Embryonic facial prominence (tissue), 1 donor: ENCODE data around the gene PACC1.

ENCODE experiments used
- DNase-seq: peaks from one replicate; pipeline ENCODE4 v3.0.0-alpha.2; 2016; ENCODE audit errors: extremely low spot score

PACC1 gene

GRCh38 chr1:212414328-212415106 is at the start of gene PACC1:
PACC1 (minus strand) TSS chr1:212414886; CDS start chr1:212414757, 129 bp downstream.
- DNase-seq = peak; percentile 75

- DNase-seq = no peak
These were observed 49.0 kb upstream of the PACC1 start for GRCh38 chr1:212463565-212464285.

- no peak for DNase-seq
These were observed 47.4 kb upstream of the PACC1 start for GRCh38 chr1:212461916-212462660.

GRCh38 chr1:212460376-212460775 is 45.7 kb upstream of the PACC1 start:
- no peak for DNase-seq

- DNase-seq = no peak
These were observed 45.0 kb upstream of the PACC1 start for GRCh38 chr1:212459656-212460055.

- DNase-seq = no peak
These were observed 44.1 kb upstream of the PACC1 start for GRCh38 chr1:212458817-212459216.

- DNase-seq = no peak
These were observed 43.2 kb upstream of the PACC1 start for GRCh38 chr1:212457740-212458338.

- DNase-seq = no peak
These were observed 41.3 kb upstream of the PACC1 start for GRCh38 chr1:212455803-212456528.

- no peak for DNase-seq
These were observed 40.7 kb upstream of the PACC1 start for GRCh38 chr1:212455401-212455800.

GRCh38 chr1:212454741-212455140 is 40.1 kb upstream of the PACC1 start:
- no peak for DNase-seq

- no peak for DNase-seq
These were observed 38.6 kb upstream of the PACC1 start for GRCh38 chr1:212453156-212453857.

- no peak for DNase-seq
These were observed 37.9 kb upstream of the PACC1 start for GRCh38 chr1:212452323-212453155.

- no peak for DNase-seq
These were observed 37.0 kb upstream of the PACC1 start for GRCh38 chr1:212451416-212452322.

- DNase-seq = no peak
These were observed 35.7 kb upstream of the PACC1 start for GRCh38 chr1:212450331-212450881.

- no peak for DNase-seq
These were observed 32.8 kb upstream of the PACC1 start for GRCh38 chr1:212447478-212447877.

GRCh38 chr1:212446333-212446732 is 31.6 kb upstream of the PACC1 start:
- no peak for DNase-seq

GRCh38 chr1:212442408-212442807 is 27.7 kb upstream of the PACC1 start:
- no peak for DNase-seq

GRCh38 chr1:212440419-212440818 is 25.7 kb upstream of the PACC1 start:
- DNase-seq = no peak
